HUDEP-2 (cell line): Measurements from ENCODE around the gene RRP1B.

ENCODE experiments used
- DNase-seq, 76 experiments: peaks; one replicate each; lab custom pipeline; 2025; ENCODE audit not compliant: unreplicated experiment in 76 of 76; lab: John Stamatoyannopoulos, UW

RRP1B gene

GRCh38 chr21:43719748-43720538 is 60.6 kb downstream of the RRP1B start:
- DNase-seq, result peak in 1 of 76 experiments; percentile 31

- DNase-seq, result no peak
Observed at GRCh38 chr21:43720539-43721166, 61.3 kb downstream of the RRP1B start.

- DNase-seq, result no peak
Observed at GRCh38 chr21:43721206-43721605, 61.8 kb downstream of the RRP1B start.

- DNase-seq, result no peak
Observed at GRCh38 chr21:43721939-43722338, 62.6 kb downstream of the RRP1B start.

- no peak for DNase-seq
Observed at GRCh38 chr21:43723648-43724047, 64.3 kb downstream of the RRP1B start.

- DNase-seq, result peak in 1 of 76 experiments; percentile 44
Observed at GRCh38 chr21:43726686-43727518, 67.5 kb downstream of the RRP1B start.

- peak in 61 of 76 experiments; percentile 13 to 74 (median 49) for DNase-seq
Observed at GRCh38 chr21:43727519-43728153, 68.3 kb downstream of the RRP1B start.

GRCh38 chr21:43728154-43728466 is 68.8 kb downstream of the RRP1B start:
- DNase-seq, result peak in 25 of 76 experiments; percentile 47 to 88 (median 65)

- peak in 75 of 76 experiments; percentile 84 to 100 (median 99) for DNase-seq
Observed at GRCh38 chr21:43728467-43729390, 69.4 kb downstream of the RRP1B start.

GRCh38 chr21:43731476-43731875 is 72.1 kb downstream of the RRP1B start:
- no peak for DNase-seq

- no peak for DNase-seq
Observed at GRCh38 chr21:43731891-43732711, 72.7 kb downstream of the RRP1B start.

- DNase-seq, result no peak
Observed at GRCh38 chr21:43733060-43733459, 73.7 kb downstream of the RRP1B start.

- DNase-seq, result peak in 62 of 76 experiments; percentile 10 to 78 (median 57)
Observed at GRCh38 chr21:43733529-43734071, 74.2 kb downstream of the RRP1B start.

- DNase-seq, result peak in 72 of 76 experiments; percentile 26 to 89 (median 66)
Observed at GRCh38 chr21:43734131-43734927, 75.0 kb downstream of the RRP1B start.

GRCh38 chr21:43734928-43735229 is 75.5 kb downstream of the RRP1B start:
- no peak for DNase-seq

GRCh38 chr21:43735236-43736091 is 76.1 kb downstream of the RRP1B start:
- no peak for DNase-seq

GRCh38 chr21:43736224-43736883 is 77.0 kb downstream of the RRP1B start:
- DNase-seq, result no peak
